HEK293 (cell line): ENCODE results near the gene GTPBP3.

ENCODE experiments used
- IKZF3 ChIP-seq: fragments of 450-650 bp; IDR thresholded peaks from 2 replicates; pipeline ENCODE4 v1.5.0; 2018; ENCODE audit warnings: missing biosample characterization, mild to moderate bottlenecking, missing genetic modification characterization, moderate library complexity
- MEIS1 ChIP-seq: sonication (generic); formaldehyde crosslinking; IDR thresholded peaks from 2 replicates; pipeline ENCODE4 v1.8.1; 2022; ENCODE audit warnings: missing genetic modification reagents, mild to moderate bottlenecking, borderline replicate concordance
- OVOL3 ChIP-seq: fragments of 450-650 bp; formaldehyde crosslinking; IDR thresholded peaks from 2 replicates; pipeline ENCODE4 v1.5.1; 2016; ENCODE audit warnings: missing biosample characterization, missing genetic modification characterization
- SCRT2 ChIP-seq: fragments of 450-650 bp; formaldehyde crosslinking; IDR thresholded peaks from 2 replicates; pipeline ENCODE4 v1.5.1; 2016; ENCODE audit warnings: missing biosample characterization, missing genetic modification characterization
- ZBTB1 ChIP-seq: fragments of 450-650 bp; formaldehyde crosslinking; IDR thresholded peaks from 2 replicates; pipeline ENCODE4 v1.5.1; 2016; ENCODE audit warnings: missing biosample characterization, missing genetic modification characterization
- ZFHX2 ChIP-seq: fragments of 450-650 bp; formaldehyde crosslinking; conservative IDR thresholded peaks from 2 replicates; pipeline ENCODE4 v1.5.1; 2016; ENCODE audit warnings: missing biosample characterization, missing genetic modification characterization
- ZFP41 ChIP-seq: fragments of 450-650 bp; formaldehyde crosslinking; IDR thresholded peaks from 2 replicates; pipeline ENCODE4 v1.5.1; 2016; ENCODE audit warnings: missing biosample characterization, missing genetic modification characterization, borderline replicate concordance
- ZNF155 ChIP-seq: fragments of 450-650 bp; formaldehyde crosslinking; IDR thresholded peaks from 2 replicates; pipeline ENCODE4 v1.5.1; 2016; ENCODE audit warnings: missing biosample characterization, missing genetic modification characterization
- ZNF19 ChIP-seq: fragments of 450-650 bp; formaldehyde crosslinking; IDR thresholded peaks from 2 replicates; pipeline ENCODE4; 2016; ENCODE audit warnings: missing biosample characterization, missing genetic modification characterization, low read depth
- ZNF248 ChIP-seq: fragments of 450-650 bp; formaldehyde crosslinking; IDR thresholded peaks from 2 replicates; pipeline ENCODE4 v1.5.1; 2017; ENCODE audit warnings: missing biosample characterization, missing genetic modification characterization
- ZNF292 ChIP-seq: fragments of 450-650 bp; formaldehyde crosslinking; IDR thresholded peaks from 2 replicates; pipeline ENCODE4 v1.5.1; 2016; ENCODE audit warnings: low read depth, missing biosample characterization, missing genetic modification characterization, borderline replicate concordance
- ZNF394 ChIP-seq: fragments of 450-650 bp; formaldehyde crosslinking; IDR thresholded peaks from 2 replicates; pipeline ENCODE4 v1.5.1; 2016; ENCODE audit warnings: missing biosample characterization, missing genetic modification characterization, mild to moderate bottlenecking, moderate library complexity, borderline replicate concordance
- ZNF416 ChIP-seq: fragments of 450-650 bp; formaldehyde crosslinking; IDR thresholded peaks from 2 replicates; pipeline ENCODE4 v1.5.1; 2016; ENCODE audit warnings: missing biosample characterization, missing genetic modification characterization
- ZNF423 ChIP-seq: fragments of 450-650 bp; formaldehyde crosslinking; IDR thresholded peaks from 2 replicates; pipeline ENCODE4 v1.5.1; 2016; ENCODE audit warnings: missing biosample characterization, missing genetic modification characterization
- ZNF558 ChIP-seq: fragments of 450-650 bp; formaldehyde crosslinking; IDR thresholded peaks from 2 replicates; pipeline ENCODE4 v1.5.1; 2016; ENCODE audit warnings: missing biosample characterization, missing genetic modification characterization
- ZNF560 ChIP-seq: fragments of 450-650 bp; formaldehyde crosslinking; IDR thresholded peaks from 2 replicates; pipeline ENCODE4 v1.5.1; 2017; ENCODE audit warnings: missing biosample characterization, missing genetic modification characterization, borderline replicate concordance
- ZNF585B ChIP-seq: fragments of 450-650 bp; formaldehyde crosslinking; IDR thresholded peaks from 2 replicates; pipeline ENCODE4 v1.5.1; 2016; ENCODE audit warnings: missing biosample characterization, missing genetic modification characterization
- ZNF654 ChIP-seq: fragments of 450-650 bp; formaldehyde crosslinking; IDR thresholded peaks from 2 replicates; pipeline ENCODE4 v1.5.1; 2016; ENCODE audit warnings: low read depth, missing biosample characterization, missing genetic modification characterization
- ZNF670 ChIP-seq: fragments of 450-650 bp; formaldehyde crosslinking; IDR thresholded peaks from 2 replicates; pipeline ENCODE4 v1.5.1; 2016; ENCODE audit warnings: missing biosample characterization, missing genetic modification characterization, low read depth
- ZNF768 ChIP-seq: fragments of 450-650 bp; formaldehyde crosslinking; IDR thresholded peaks from 2 replicates; pipeline ENCODE4 v1.5.1; 2018; ENCODE audit warnings: missing biosample characterization, mild to moderate bottlenecking, missing genetic modification characterization
- ZNF785 ChIP-seq: fragments of 450-650 bp; formaldehyde crosslinking; IDR thresholded peaks from 2 replicates; pipeline ENCODE4 v1.5.1; 2016; ENCODE audit warnings: missing biosample characterization, missing genetic modification characterization
- ZNF792 ChIP-seq: fragments of 450-650 bp; formaldehyde crosslinking; IDR thresholded peaks from 2 replicates; pipeline ENCODE4 v1.5.1; 2016; ENCODE audit warnings: missing biosample characterization, missing genetic modification characterization
- ZSCAN30 ChIP-seq: fragments of 450-650 bp; IDR thresholded peaks from 2 replicates; pipeline ENCODE4 v1.5.1; 2018; ENCODE audit warnings: missing biosample characterization, mild to moderate bottlenecking, missing genetic modification characterization, moderate library complexity
- TF ChIP-seq, protein P1 (sequence below): fragments of 450-650 bp; formaldehyde crosslinking; IDR thresholded peaks from 2 replicates; pipeline ENCODE4 v1.5.1; 2016; ENCODE audit warnings: missing biosample characterization, missing genetic modification characterization
- TF ChIP-seq, protein P2 (sequence below): fragments of 450-650 bp; formaldehyde crosslinking; IDR thresholded peaks from 2 replicates; pipeline ENCODE4 v1.5.1; 2016; ENCODE audit warnings: missing biosample characterization, missing genetic modification characterization, low read depth
- TF ChIP-seq, protein P3 (sequence below): fragments of 450-650 bp; IDR thresholded peaks from 2 replicates; pipeline ENCODE4 v1.5.1; 2018; ENCODE audit warnings: missing biosample characterization, mild to moderate bottlenecking, missing genetic modification characterization
- TF ChIP-seq, protein P4 (sequence below): fragments of 450-650 bp; formaldehyde crosslinking; IDR thresholded peaks from 2 replicates; pipeline ENCODE4 v1.5.1; 2016; ENCODE audit warnings: missing biosample characterization, missing genetic modification characterization
- TF ChIP-seq, protein P5 (sequence below): fragments of 450-650 bp; formaldehyde crosslinking; IDR thresholded peaks from 2 replicates; pipeline ENCODE4; 2016; ENCODE audit warnings: missing biosample characterization, missing genetic modification characterization
- TF ChIP-seq, protein P6 (sequence below): fragments of 450-650 bp; formaldehyde crosslinking; IDR thresholded peaks from 2 replicates; pipeline ENCODE4 v1.5.1; 2016; ENCODE audit warnings: missing biosample characterization, missing genetic modification characterization
- TF ChIP-seq, protein P7 (sequence below): fragments of 450-650 bp; formaldehyde crosslinking; IDR thresholded peaks from 2 replicates; pipeline ENCODE4 v1.5.1; 2016; ENCODE audit warnings: missing biosample characterization, missing genetic modification characterization

The GTPBP3 gene

DNA sequence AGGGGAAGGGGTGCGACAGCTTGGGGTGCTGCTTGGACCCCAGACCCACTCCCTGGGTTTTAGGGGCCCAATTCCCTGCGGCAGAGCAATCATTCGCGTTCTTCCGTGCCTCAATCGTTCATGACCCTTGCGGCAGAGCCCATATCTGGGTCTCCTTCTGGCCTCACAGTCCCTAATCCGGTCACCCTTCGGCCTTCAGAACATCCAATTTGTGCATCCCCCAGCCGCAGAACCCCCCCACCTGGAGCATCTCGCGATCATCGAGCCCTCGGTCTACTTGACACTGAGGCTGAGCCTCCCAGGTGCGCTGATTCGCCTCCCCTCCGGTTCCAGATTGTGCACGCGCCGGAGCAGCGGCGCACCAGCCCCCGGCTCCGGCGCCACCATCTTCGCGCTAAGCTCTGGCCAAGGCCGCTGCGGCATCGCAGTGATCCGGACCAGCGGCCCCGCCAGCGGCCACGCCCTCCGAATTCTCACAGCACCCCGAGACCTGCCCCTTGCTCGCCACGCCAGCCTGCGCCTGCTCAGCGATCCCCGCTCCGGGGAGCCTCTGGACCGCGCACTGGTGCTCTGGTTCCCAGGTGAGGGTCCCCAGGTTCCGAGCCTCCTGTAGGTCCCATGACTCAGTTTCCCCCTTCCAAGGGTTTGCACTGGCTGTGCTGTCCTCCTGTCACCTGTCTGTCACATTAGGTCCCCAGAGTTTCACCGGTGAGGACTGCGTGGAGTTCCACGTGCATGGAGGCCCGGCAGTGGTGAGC, 501 bp downstream of the GTPBP3 start (continued):
- TF ChIP-seq IKZF3 (tag by site-specific recombination) (no peak), ZNF558 (no peak), ZSCAN30 (tag by site-specific recombination) (peak; percentile 99), ZNF248 (tag by site-specific recombination) (no peak), MEIS1 (no peak), ZNF292 (tag by site-specific recombination) (no peak), ZNF394 (peak; percentile 46; the same call in 1 of the 2 replicates), OVOL3 (tag by site-specific recombination) (no peak), ZBTB1 (tag by site-specific recombination) (no peak), ZFHX2 (no peak), ZNF792 (tag by site-specific recombination) (no peak), ZNF416 (no peak), ZNF670 (no peak), ZNF654 (no peak), ZNF19 (no peak), ZNF423 (tag by site-specific recombination) (no peak), ZNF155 (no peak), SCRT2 (tag by site-specific recombination) (no peak; the same call in 1 of the 2 replicates), ZNF785 (tag by site-specific recombination) (0 out of 2 replicates have a peak, but pooled peaks have one; percentile 35), ZFP41 (tag by site-specific recombination) (no peak), ZNF585B (tag by site-specific recombination) (no peak), ZNF768 (tag by site-specific recombination) (no peak), ZNF560 (no peak)
- TF ChIP-seq, protein P1, sequence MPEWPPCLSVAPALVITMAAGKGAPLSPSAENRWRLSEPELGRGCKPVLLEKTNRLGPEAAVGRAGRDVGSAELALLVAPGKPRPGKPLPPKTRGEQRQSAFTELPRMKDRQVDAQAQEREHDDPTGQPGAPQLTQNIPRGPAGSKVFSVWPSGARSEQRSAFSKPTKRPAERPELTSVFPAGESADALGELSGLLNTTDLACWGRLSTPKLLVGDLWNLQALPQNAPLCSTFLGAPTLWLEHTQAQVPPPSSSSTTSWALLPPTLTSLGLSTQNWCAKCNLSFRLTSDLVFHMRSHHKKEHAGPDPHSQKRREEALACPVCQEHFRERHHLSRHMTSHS (tag by site-specific recombination), result no peak
- TF ChIP-seq, protein P2, sequence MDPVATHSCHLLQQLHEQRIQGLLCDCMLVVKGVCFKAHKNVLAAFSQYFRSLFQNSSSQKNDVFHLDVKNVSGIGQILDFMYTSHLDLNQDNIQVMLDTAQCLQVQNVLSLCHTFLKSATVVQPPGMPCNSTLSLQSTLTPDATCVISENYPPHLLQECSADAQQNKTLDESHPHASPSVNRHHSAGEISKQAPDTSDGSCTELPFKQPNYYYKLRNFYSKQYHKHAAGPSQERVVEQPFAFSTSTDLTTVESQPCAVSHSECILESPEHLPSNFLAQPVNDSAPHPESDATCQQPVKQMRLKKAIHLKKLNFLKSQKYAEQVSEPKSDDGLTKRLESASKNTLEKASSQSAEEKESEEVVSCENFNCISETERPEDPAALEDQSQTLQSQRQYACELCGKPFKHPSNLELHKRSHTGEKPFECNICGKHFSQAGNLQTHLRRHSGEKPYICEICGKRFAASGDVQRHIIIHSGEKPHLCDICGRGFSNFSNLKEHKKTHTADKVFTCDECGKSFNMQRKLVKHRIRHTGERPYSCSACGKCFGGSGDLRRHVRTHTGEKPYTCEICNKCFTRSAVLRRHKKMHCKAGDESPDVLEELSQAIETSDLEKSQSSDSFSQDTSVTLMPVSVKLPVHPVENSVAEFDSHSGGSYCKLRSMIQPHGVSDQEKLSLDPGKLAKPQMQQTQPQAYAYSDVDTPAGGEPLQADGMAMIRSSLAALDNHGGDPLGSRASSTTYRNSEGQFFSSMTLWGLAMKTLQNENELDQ, result no peak
- TF ChIP-seq, protein P3, sequence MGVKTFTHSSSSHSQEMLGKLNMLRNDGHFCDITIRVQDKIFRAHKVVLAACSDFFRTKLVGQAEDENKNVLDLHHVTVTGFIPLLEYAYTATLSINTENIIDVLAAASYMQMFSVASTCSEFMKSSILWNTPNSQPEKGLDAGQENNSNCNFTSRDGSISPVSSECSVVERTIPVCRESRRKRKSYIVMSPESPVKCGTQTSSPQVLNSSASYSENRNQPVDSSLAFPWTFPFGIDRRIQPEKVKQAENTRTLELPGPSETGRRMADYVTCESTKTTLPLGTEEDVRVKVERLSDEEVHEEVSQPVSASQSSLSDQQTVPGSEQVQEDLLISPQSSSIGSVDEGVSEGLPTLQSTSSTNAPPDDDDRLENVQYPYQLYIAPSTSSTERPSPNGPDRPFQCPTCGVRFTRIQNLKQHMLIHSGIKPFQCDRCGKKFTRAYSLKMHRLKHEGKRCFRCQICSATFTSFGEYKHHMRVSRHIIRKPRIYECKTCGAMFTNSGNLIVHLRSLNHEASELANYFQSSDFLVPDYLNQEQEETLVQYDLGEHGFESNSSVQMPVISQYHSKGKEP (tag by site-specific recombination), result no peak
- TF ChIP-seq, protein P4, sequence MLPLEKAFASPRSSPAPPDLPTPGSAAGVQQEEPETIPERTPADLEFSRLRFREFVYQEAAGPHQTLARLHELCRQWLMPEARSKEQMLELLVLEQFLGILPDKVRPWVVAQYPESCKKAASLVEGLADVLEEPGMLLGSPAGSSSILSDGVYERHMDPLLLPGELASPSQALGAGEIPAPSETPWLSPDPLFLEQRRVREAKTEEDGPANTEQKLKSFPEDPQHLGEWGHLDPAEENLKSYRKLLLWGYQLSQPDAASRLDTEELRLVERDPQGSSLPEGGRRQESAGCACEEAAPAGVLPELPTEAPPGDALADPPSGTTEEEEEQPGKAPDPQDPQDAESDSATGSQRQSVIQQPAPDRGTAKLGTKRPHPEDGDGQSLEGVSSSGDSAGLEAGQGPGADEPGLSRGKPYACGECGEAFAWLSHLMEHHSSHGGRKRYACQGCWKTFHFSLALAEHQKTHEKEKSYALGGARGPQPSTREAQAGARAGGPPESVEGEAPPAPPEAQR (tag by site-specific recombination), result no peak
- TF ChIP-seq, protein P5, sequence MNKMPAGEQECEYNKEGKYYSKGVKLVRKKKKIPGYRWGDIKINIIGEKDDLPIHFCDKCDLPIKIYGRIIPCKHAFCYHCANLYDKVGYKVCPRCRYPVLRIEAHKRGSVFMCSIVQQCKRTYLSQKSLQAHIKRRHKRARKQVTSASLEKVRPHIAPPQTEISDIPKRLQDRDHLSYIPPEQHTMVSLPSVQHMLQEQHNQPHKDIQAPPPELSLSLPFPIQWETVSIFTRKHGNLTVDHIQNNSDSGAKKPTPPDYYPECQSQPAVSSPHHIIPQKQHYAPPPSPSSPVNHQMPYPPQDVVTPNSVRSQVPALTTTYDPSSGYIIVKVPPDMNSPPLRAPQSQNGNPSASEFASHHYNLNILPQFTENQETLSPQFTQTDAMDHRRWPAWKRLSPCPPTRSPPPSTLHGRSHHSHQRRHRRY (tag by site-specific recombination), result no peak
- TF ChIP-seq, protein P6, sequence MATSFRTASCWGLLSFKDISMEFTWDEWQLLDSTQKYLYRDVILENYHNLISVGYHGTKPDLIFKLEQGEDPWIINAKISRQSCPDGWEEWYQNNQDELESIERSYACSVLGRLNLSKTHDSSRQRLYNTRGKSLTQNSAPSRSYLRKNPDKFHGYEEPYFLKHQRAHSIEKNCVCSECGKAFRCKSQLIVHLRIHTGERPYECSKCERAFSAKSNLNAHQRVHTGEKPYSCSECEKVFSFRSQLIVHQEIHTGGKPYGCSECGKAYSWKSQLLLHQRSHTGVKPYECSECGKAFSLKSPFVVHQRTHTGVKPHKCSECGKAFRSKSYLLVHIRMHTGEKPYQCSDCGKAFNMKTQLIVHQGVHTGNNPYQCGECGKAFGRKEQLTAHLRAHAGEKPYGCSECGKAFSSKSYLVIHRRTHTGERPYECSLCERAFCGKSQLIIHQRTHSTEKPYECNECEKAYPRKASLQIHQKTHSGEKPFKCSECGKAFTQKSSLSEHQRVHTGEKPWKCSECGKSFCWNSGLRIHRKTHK, result no peak; the same call in 1 of the 2 replicates
- TF ChIP-seq, protein P7, sequence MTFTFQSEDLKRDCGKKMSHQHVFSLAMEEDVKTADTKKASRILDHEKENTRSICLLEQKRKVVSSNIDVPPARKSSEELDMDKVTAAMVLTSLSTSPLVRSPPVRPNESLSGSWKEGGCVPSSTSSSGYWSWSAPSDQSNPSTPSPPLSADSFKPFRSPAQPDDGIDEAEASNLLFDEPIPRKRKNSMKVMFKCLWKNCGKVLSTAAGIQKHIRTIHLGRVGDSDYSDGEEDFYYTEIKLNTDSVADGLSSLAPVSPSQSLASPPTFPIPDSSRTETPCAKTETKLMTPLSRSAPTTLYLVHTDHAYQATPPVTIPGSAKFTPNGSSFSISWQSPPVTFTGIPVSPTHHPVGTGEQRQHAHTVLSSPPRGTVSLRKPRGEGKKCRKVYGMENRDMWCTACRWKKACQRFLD (tag by site-specific recombination), result no peak
